Limb (tissue), 2 donors: Measurements from ENCODE around the gene BBS9.
A peak's percentile ranks its signal among the peaks of the same experiment; 100 is the strongest.
"Not testable (repeated sequence)": the region's sequence is repeated elsewhere in the genome, so short reads cannot be mapped to it uniquely, and the experiment has no call there.

ENCODE experiments used
- DNase-seq, 2 donors: peaks; one replicate each; pipeline ENCODE4 v3.0.0-alpha.2; 2016; ENCODE audit errors: extremely low spot score in 2 of 2

Gene BBS9

DNA sequence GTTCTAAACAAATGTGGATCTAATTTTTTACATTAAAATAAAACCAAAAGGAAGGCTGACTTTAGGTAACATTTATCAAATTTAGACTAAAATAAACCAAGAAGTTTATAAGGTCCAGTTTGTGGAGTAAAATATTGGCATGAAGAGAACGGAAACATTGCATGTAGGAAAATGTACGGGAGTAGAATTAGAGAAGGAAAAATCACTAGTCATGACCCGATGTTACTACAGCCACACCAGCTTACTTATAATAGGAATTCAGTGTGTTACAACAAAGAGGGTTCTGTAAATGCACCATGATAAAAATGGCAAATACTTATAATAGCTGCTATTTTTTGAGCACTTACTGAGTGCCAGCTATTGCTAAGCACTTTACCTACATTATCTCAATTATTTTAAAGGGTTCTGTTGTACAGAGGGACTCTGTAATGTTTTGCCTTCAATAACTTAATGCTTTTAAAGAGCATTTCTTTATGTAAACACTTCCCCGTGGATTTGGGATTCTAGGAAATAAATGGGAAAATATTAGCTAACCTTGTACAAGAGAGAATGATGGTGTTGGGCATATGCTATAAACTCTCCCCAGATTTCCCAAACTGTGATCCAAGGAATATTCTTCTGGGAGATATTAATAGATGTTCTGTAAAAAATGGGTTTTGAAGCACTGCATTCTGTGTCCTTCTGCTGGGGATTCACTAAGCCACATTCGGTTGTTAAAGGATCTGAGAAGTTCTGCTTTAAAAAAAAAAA lies 296.7 kb downstream of the BBS9 start:
- peak in 1 of 2 donors; percentile 19 for DNase-seq

DNA sequence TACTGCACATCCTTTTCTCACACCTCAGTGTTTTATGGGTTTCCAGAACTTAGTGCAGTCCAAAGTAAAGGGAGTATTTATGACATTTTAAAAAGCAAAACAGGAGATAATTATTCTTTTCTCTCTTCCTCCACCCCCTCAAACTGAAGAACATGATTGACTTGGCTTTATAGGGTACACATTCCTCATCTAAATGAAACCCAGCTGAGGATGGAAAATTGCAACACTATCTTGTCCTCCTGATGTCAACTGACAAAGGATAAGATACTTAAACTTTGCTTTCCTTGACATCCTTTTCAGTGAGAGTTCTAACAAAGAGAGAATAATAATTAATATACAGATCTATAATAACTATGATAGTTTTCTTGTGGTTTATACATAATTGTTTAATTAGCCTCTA lies 299.1 kb downstream of the BBS9 start:
- DNase-seq = no peak

DNA sequence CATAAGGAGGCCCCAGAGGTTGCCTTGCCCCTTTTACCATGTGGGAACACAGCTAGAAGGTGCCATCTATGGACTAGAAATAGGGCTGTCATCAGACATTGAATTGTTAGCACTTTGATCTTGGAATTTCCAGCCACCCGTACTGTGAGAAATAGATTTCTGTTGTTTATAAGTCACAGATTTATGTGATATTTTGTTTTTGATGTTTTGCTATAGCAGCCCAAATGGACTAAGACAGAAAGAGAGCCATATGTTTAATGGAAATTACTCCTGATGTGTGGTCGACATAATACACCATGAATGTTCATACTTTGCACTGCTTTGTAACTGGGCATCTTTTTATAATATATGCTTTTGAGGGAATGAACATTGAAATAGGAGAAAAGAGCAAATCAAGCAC lies 302.2 kb downstream of the BBS9 start:
- DNase-seq = no peak

DNA sequence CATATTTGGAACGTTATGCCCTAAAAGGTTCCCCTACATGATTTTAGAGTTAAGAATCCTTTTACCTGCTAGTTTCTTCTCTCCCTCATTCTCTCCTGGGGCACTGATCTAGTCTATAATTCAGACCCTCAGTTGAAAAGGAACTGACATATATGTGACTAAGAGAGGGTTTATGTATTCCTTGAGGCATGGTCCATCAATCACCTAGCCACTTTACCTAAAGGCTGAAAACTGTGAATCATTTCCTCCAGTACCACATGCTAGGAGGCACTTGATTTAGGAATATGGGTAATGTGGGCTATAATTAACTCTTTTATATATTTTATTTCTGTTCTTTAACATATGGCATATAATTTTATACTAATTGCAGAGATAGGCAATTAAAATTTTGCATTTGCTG lies 303.5 kb downstream of the BBS9 start:
- no peak for DNase-seq

GRCh38 chr7:33433357-33433756 lies 304.0 kb downstream of the BBS9 start:
- no peak for DNase-seq

GRCh38 chr7:33444511-33444910 lies 315.1 kb downstream of the BBS9 start:
- DNase-seq = peak in 1 of 2 donors; percentile 39

- no peak for DNase-seq
Observed at GRCh38 chr7:33446551-33446950, 317.2 kb downstream of the BBS9 start.

- DNase-seq = no peak
Observed at GRCh38 chr7:33448035-33448434, 318.7 kb downstream of the BBS9 start.

DNA sequence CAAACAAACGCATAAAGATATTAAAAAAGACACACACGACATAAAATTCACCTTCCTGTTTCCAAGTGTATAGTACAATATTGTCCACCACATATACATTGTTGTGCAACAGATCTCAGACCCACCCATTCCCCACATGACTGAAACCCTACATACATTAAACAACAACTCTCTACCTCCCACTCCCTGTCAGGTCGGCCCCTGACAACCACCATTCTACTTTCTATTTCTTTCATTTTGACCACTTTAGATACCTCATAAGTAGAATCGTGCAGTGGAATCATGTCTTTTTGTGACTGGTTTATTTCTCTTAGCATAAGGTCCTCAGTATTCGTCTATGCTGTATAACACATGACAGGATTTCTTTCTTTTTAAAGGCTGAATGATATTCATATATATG lies 320.5 kb downstream of the BBS9 start:
- DNase-seq = no peak

DNA sequence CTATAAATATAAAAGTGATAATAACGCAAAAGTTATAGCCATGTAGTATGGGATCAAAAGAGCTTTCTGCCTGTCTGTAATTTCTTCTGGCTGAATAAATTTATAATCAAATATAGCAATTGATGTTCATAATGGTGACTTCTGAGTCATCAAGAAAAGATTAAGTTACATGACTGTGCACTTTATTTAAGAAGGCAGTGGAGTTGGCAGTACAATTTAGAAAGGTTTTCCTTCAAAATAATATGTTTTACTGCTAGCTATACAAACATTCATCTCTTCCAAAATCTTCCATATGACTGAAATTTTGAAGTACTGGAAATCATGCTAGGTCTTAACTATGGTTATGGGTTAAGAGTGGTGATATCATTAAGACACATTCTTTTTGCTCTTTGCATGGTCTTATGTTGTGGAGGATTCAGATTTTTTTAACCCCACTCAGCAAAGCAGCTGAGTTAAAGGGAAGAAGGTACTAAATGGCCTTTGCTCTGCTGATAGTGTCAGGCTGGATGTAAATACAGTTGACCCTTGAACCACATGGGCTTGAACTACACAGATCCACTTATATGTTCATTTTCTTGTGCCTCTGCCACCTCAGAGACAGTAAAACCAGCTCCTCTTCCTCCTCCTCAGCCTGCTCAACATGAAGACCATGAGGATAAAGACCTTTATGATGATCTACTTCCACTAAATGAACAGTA lies 323.6 kb downstream of the BBS9 start:
- no peak for DNase-seq

DNA sequence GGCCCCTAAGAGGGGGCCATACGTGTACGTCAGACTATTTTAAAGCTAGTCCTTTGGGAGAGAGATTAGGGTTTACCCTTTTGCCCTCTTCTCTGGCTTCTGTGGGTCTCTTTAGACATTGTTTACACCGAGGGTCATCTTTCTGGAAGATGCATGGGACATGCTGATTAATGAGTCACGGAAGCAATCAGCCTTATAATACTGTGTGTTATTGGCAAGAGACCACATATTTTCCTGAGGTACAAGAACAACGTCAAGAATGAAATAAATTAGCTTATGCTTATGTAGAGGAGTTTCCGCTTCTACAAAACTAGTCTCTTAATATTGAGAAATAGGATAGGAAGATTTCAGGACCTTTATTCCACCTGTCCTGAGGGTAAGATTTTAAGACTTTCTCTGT lies 327.7 kb downstream of the BBS9 start:
- no peak for DNase-seq

DNA sequence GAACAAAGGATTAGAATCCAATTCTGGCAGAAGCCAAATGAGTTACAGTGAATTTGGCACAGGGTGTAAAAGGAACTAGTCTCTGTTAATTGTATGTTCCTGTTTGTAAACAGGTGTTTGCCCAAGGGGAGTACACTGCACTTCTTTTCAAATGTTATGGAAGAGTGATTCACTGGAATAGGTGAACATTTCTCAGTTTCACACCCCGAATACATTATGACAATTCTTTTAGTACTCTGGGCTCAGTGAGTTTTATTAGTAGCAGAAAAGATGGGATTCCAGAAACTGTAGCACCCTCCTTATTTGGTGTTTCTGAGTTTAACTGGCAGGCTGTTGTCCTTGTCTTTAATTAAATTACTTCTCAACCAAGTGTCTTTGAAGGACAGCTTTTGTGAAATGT lies 329.2 kb downstream of the BBS9 start:
- DNase-seq = no peak

- peak; percentile 24 to 28 for DNase-seq
Observed at GRCh38 chr7:33459340-33459751, 330.0 kb downstream of the BBS9 start.

GRCh38 chr7:33463131-33463530 lies 333.8 kb downstream of the BBS9 start:
- DNase-seq = no peak

DNA sequence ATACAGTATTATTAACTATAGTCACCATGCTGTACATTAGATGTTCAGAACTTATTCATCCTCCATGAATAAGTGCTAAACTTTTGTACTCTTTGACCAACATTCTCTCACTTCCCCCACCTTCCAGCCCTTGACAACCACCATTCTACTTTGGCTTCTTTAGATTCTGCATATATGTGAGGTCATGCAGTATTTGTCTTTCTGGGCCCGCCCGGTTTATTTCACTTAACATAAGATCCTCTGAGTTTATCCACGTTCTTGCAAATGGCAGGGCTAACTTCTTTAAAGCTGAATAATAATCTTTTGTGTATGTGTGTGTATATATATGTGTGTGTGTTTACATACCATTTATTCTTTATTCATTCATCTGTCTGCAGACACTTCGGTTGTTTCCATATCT lies 336.8 kb downstream of the BBS9 start:
- no peak for DNase-seq

DNA sequence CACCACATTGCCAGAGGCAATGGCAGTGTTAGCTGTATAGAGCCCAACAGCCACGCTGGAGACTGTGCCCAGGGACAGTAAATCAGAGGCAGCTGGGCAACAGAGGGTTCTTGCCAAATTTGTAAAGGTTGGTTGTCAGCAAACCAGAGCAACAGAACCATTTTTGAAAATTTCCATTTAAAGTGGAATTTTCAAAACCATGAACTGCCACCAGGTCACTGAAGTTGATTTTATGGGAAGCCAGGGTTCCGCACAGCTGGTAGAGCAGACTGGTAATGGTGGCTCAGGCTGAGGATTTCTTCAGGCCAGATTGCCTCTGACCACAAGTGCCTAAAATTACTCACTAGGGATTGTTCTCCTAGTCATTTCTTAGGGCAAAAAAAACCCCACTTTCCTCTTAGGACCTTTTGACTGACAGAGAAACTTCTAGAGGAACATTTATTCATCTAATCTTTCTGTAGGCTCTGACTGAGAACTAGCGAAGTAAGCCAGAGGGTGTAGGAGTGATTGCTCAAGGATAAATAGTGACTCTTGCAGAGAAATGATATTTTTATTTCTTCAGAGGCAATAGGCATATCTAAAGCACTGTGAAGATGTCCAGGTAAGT lies 342.4 kb downstream of the BBS9 start:
- no peak for DNase-seq

DNA sequence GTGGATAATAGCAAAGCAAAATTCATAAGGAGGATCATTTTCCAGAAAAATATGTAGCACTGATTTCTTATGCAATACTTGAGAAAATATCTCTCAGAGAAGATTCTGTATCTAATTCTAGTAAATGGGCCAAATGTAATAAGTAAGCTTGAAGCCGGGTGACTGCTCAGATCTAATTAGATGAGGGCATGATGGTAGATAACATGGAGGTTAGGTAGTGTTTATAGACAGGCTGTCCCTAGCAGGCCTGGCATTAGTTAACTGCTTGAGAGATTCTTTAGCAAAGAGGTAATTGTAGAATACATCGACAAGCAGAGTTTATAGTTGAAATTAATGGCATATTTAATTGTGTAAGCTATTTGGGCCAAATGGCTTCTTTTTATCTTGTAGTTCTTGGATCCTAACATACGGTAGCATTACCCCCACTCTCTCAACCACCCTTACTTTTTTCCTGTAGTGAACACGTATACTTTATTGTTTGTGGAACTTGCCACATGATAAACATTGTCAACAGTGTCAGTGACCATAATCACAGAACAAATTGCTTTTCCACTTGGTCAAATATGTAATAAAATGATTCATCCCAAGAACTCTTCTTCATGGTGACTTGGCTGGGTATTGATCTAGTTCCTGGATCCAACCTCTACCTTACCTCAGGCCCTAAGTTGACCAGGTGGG lies 343.1 kb downstream of the BBS9 start:
- DNase-seq = no peak

DNA sequence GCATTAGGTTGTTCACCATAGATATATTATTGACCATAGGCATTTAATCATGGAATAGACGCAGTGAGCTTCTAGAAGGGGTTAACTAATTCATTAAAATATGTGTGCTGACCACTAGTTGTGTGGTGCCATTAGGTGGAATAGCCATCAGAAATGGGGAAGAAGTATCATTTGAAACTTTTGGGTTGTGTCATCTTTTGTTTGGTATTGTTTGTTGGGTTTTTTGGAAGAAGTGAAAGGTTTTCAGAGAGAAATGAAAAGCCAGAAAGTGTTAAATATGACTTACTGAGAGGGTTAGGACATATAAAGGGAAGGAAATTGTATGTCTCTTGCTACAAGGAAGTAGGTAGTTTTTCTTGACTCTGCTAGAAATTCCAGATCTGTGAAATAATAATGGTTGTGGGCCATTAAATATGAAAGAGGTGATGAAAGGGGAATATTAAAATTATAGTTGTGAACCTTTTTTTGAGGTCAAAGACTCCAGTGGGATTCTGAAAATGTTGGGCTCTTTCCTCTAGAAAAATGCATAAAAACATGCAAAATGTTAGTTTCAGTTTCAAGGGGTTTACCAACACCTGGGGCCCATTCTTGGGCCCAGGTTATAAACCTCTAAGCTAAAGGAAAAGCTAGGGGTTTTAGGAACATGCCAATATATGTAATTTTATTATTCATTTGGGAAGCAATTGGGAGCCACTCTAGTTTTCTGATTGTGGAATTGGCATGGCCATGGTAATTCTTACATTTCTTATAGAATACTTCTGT lies 348.5 kb downstream of the BBS9 start:
- no peak for DNase-seq

DNA sequence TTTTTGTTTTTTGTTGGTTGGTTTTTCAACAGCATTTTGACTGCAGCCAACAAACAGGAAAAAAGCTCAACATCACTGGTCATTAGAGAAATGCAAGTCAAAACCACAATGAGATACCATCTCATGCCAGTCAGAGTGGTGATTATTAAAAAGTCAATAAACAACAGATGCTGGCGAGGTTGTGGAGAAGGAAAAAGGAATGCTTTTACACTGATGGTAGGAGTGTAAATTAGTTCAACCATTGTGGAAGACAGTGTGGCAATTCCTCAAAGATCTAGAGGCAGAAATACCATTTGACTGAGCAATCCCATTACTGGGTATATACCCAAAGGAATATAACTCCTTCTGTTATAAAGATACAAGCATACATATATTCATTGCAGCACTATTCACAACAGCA lies 355.1 kb downstream of the BBS9 start:
- DNase-seq = not testable (repeated sequence)

DNA sequence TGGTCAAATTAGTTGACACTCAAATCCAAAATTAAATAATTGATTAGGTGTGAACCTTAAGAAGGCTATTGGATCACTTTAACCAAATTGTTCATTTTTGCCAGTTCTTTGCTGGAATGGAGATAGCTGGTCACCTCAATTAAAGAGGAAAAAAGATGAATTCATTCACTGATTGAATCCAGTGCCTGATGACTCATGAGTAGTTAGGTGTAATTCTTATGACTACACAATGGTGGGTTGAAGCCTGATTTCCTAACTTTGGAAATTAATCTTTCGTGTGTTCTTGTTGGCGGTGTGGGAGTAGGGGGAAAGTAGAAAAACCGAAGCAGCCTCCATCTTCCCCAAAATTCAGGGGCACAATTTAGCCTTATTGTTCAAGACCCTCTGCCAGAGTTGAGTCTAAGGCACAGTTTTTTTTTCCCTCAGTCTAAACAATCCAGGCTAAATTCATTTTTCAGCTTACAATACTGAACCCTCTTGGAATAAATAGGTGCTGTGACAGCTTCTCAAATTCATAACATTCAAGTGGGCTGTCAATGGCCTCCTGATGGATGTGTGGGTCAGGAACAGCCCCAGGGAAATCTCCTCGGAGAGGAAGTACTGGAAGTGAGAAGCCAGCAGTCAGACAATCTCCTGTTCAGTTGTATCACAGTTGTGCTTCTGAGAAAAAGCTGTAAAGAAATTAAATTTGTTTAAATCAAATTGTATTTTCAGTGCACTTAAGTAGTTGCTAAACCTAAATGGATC lies 356.6 kb downstream of the BBS9 start:
- no peak for DNase-seq

DNA sequence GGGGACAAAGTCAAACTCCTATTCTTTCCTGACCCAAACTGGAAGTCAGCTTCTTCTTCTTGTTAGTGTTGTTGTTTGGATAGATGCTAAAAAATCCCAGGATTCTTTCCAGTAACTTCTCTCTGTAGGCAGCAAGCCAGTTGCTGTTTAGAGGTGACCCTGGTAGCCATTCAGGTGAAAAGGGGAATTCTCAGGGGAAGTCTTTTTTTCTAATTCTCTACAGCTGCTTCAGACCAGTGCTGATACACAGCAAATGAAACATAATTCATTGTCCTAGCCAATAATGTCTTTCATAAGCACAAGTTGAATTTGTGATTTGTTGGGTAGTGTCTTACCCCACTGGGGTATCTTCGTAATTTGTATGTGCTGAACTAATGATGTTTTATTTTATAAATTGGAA lies 357.3 kb downstream of the BBS9 start:
- DNase-seq = no peak
